Ishikawa (cell line): Measurements from ENCODE around the gene FTO.

Experiments used
- CEBPB ChIP-seq: IDR thresholded peaks from 2 replicates; pipeline ENCODE4 v1.6.1; 2012
- CREB1 ChIP-seq: IDR thresholded peaks from 2 replicates; pipeline ENCODE4 v1.6.1; 2012; ENCODE audit warnings: low read depth
- EGR1 ChIP-seq: IDR thresholded peaks from 2 replicates; pipeline ENCODE4 v1.6.1; 2012
- EP300 ChIP-seq: IDR thresholded peaks from 2 replicates; pipeline ENCODE4 v1.6.1; 2012; ENCODE audit warnings: borderline replicate concordance
- RAD21 ChIP-seq: IDR thresholded peaks from 2 replicates; pipeline ENCODE4 v1.6.1; 2012; ENCODE audit warnings: low read depth
- TAF1 ChIP-seq: IDR thresholded peaks from 2 replicates; pipeline ENCODE4 v1.6.1; 2012; ENCODE audit warnings: low read depth, mild to moderate bottlenecking
- YY1 ChIP-seq: IDR thresholded peaks from 2 replicates; pipeline ENCODE4 v1.6.1; 2012; ENCODE audit warnings: low read depth
- ZBTB7A ChIP-seq: IDR thresholded peaks from 2 replicates; pipeline ENCODE4 v1.6.1; 2012; ENCODE audit warnings: low read depth
- TF ChIP-seq, protein P1 (sequence below): IDR thresholded peaks from 2 replicates; pipeline ENCODE4 v1.6.1; 2012; ENCODE audit warnings: low read depth, mild to moderate bottlenecking
- TF ChIP-seq, protein P2 (sequence below): IDR thresholded peaks from 2 replicates; pipeline ENCODE4 v1.6.1; 2012

DNA sequence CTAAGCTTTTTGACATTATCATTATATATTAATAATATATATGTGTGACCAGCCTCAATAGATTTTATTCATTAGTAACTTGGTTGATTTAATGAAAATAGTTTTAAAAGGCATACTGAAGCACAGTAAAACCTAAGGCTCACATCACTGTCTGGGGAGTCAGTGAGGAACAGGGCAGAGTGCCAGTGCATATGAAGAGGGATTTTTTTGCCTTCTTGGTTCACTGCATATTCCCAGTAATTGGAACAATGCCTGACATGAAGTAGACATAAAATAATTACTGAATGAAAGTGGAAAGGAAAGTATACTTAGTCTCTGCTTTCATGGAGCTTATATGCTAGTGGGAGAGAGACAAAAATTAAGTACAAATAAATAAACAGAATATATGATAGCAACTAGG is 81.1 kb downstream of the FTO start:
- TF ChIP-seq TAF1: no peak
- no peak for TF ChIP-seq CEBPB
- TF ChIP-seq EP300: no peak
- no peak for TF ChIP-seq EGR1
- TF ChIP-seq, protein P1, sequence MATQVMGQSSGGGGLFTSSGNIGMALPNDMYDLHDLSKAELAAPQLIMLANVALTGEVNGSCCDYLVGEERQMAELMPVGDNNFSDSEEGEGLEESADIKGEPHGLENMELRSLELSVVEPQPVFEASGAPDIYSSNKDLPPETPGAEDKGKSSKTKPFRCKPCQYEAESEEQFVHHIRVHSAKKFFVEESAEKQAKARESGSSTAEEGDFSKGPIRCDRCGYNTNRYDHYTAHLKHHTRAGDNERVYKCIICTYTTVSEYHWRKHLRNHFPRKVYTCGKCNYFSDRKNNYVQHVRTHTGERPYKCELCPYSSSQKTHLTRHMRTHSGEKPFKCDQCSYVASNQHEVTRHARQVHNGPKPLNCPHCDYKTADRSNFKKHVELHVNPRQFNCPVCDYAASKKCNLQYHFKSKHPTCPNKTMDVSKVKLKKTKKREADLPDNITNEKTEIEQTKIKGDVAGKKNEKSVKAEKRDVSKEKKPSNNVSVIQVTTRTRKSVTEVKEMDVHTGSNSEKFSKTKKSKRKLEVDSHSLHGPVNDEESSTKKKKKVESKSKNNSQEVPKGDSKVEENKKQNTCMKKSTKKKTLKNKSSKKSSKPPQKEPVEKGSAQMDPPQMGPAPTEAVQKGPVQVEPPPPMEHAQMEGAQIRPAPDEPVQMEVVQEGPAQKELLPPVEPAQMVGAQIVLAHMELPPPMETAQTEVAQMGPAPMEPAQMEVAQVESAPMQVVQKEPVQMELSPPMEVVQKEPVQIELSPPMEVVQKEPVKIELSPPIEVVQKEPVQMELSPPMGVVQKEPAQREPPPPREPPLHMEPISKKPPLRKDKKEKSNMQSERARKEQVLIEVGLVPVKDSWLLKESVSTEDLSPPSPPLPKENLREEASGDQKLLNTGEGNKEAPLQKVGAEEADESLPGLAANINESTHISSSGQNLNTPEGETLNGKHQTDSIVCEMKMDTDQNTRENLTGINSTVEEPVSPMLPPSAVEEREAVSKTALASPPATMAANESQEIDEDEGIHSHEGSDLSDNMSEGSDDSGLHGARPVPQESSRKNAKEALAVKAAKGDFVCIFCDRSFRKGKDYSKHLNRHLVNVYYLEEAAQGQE: no peak
- TF ChIP-seq ZBTB7A: no peak
- no peak for TF ChIP-seq YY1
- no peak for TF ChIP-seq RAD21
- TF ChIP-seq, protein P2, sequence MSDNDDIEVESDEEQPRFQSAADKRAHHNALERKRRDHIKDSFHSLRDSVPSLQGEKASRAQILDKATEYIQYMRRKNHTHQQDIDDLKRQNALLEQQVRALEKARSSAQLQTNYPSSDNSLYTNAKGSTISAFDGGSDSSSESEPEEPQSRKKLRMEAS: no peak
- no peak for TF ChIP-seq CREB1
